Neutrophil (primary cell): Measurements from ENCODE around the gene FGF16.

ENCODE experiments used
- H3K27ac ChIP-seq: fragments of 200-600 bp; sonication (generic); 2 replicates; pipeline ENCODE4 v1.5.1; 2016; ENCODE audit warnings: mild to moderate bottlenecking, moderate library complexity
- H3K27me3 ChIP-seq: fragments of 200-600 bp; sonication (generic); 2 replicates; pipeline ENCODE4 v1.6.0; 2016; ENCODE audit warnings: mild to moderate bottlenecking
- H3K36me3 ChIP-seq: fragments of 200-600 bp; sonication (generic); 2 replicates; pipeline ENCODE4 v1.5.1; 2017
- H3K4me1 ChIP-seq, 2 experiments: fragments of 200-600 bp in 1 of 2; sonication (generic) in 1 of 2; 1 replicate in 1 of 2; 2 replicates in 1 of 2; pipeline versions ENCODE4 v1.5.1 to v1.6.1; 2013 to 2016; ENCODE audit warnings: low read depth in 1 of 2, low read length in 1 of 2, mild to moderate bottlenecking in 1 of 2, moderate library complexity in 1 of 2; ENCODE audit not compliant: control insufficient read depth in 1 of 2, insufficient read depth in 1 of 2
- H3K4me3 ChIP-seq, 2 experiments: fragments of 200-600 bp in 1 of 2; sonication (generic) in 1 of 2; 1 replicate in 1 of 2; 2 replicates in 1 of 2; pipeline ENCODE4 v1.5.1; 2013 to 2016; ENCODE audit warnings: low read depth in 1 of 2, low read length in 1 of 2, mild to moderate bottlenecking in 1 of 2, moderate library complexity in 1 of 2
- H3K9me3 ChIP-seq: fragments of 200-600 bp; sonication (generic); 2 replicates; pipeline ENCODE4 v1.5.1; 2016
- CTCF ChIP-seq: fragments of 200-600 bp; sonication (generic); IDR thresholded peaks from 2 replicates; pipeline ENCODE4 v1.5.1; 2016; ENCODE audit warnings: antibody characterized with exemption

FGF16 gene

GRCh38 chrX:77415882-77416281 lies 31.3 kb upstream of the FGF16 start:
- no peak for TF ChIP-seq CTCF
- H3K9me3 ChIP-seq: no peaks in the 10 kb centered on the region

DNA sequence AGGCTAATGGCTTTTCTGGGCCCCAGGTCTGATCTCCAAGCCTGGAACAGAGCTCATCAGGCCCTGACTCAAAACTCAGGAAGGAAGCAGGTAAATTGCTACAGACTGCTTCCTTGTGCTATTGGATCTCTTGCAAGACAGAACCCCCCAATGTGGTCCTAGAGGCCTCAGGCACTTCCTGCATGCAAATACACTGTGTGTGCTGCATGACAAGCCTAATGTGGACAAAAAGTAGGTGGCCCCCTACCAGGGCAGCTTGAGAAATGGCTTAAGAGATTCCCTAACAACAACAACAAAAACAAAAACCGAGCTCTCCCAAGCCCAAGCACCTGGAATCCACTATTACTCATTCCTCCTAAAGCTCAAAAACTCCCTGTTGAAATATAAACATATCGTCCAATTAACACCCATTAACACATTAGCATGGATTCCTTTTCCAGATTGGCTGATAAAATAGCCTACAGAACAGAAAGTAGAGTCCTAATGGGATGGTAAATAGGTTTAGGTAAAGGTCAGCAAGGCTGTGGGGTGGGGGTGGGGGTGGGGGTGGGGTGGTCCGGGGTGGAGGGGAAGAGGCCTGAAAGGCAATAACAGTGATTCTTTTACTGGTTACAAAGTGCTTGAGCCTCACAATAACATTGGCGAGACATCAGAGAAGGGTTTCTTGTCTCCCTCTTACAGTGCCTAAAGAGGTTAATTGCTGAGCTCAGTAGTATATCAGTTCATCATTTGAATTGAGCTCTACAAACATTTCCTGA lies 24.1 kb upstream of the FGF16 start:
- H3K4me1 ChIP-seq: peaks cover 4 to 5% of the 10 kb centered on the region in 2 experiments
- no peaks in the 10 kb centered on the region for H3K9me3 ChIP-seq
- no peaks in the 10 kb centered on the region for H3K27me3 ChIP-seq
- H3K4me3 ChIP-seq: no peak overlapping the region
- TF ChIP-seq CTCF: no peak
- no peak overlapping the region for H3K27ac ChIP-seq
- H3K36me3 ChIP-seq: no peaks in the 10 kb centered on the region

More at GRCh38 chrX:77415882-77416281, 31.3 kb upstream of the FGF16 start:
- no peaks in the 10 kb centered on the region for H3K4me1 ChIP-seq
- no peaks in the 10 kb centered on the region for H3K27me3 ChIP-seq
- H3K27ac ChIP-seq: no peak overlapping the region
- no peaks in the 10 kb centered on the region for H3K36me3 ChIP-seq
- no peak overlapping the region for H3K4me3 ChIP-seq

GRCh38 chrX:77426811-77427210 lies 20.4 kb upstream of the FGF16 start:
- H3K9me3 ChIP-seq: no peaks in the 10 kb centered on the region
- H3K27ac ChIP-seq: no peak overlapping the region
- H3K4me1 ChIP-seq: peaks cover 4 to 5% of the 10 kb centered on the region in 2 experiments
- H3K27me3 ChIP-seq: no peaks in the 10 kb centered on the region
- H3K4me3 ChIP-seq: no peak overlapping the region
- no peak for TF ChIP-seq CTCF
- no peaks in the 10 kb centered on the region for H3K36me3 ChIP-seq

- H3K9me3 ChIP-seq: no peaks in the 10 kb centered on the region
- H3K4me1 ChIP-seq: peaks cover 4% of the 10 kb centered on the region in 2 experiments
- TF ChIP-seq CTCF: no peak
- no peak overlapping the region for H3K4me3 ChIP-seq
- no peaks in the 10 kb centered on the region for H3K27me3 ChIP-seq
- no peaks in the 10 kb centered on the region for H3K36me3 ChIP-seq
- no peak overlapping the region for H3K27ac ChIP-seq
Measured at GRCh38 chrX:77427611-77428010, 19.6 kb upstream of the FGF16 start.

DNA sequence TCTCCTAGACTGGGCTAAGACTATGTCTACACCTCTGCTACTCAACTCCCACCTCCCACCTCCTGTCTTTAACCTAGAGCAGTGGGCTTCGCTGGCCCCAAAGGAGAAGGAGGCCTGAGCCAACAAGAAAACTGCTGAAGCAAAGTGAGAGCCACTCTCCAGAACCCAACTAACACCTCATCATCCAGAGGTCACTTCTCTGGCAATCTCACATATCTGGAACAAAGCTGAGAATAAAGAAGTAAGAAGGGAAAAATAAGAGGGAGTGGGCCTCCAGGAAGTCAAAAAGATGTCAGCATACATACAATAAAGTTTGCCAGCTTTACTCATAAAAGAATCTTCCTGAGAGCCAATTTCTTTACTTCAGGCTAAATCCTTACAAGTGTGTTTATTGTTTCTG lies 18.6 kb upstream of the FGF16 start:
- H3K4me3 ChIP-seq: no peak overlapping the region
- no peaks in the 10 kb centered on the region for H3K9me3 ChIP-seq
- no peak overlapping the region for H3K27ac ChIP-seq
- H3K4me1 ChIP-seq: no peaks in the 10 kb centered on the region
- H3K36me3 ChIP-seq: no peaks in the 10 kb centered on the region
- no peaks in the 10 kb centered on the region for H3K27me3 ChIP-seq
- no peak for TF ChIP-seq CTCF
